Activated CD8-positive, alpha-beta memory T cell treated with anti-CD3 and anti-CD28 coated beads for 4 hours (primary cell): ENCODE data around the gene CLN6.
A peak's percentile ranks its signal among the peaks of the same experiment; 100 is the strongest.
"Not testable (repeated sequence)": the region's sequence is repeated elsewhere in the genome, so short reads cannot be mapped to it uniquely, and the experiment has no call there.

ENCODE experiments used
- DNase-seq, 2 donors: peaks; one replicate each; pipeline ENCODE4 v3.0.0-alpha.2; 2020; ENCODE audit warnings: low read depth in 2 of 2

CLN6 gene

DNA sequence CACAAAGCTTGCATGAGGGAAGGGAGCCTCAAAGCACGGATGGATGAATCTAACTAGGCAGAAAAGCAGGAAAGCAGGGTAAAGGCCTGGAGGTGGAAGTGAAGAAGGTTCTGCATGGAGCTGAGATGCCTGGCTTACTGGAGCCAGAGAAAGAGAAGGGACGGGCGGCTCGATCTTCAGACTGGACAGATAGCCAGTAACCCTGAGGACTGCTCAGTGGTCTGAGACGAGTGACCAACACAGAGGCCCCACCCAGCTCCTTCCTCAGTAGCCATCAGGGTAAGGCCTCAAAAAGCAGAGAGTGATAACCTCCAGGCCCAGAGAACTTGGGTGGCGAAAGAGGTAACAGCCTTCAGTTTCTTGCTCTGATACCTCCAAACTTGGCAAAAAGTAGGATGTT lies 6.4 kb downstream of the CLN6 start:
- no peak for DNase-seq

- not testable (repeated sequence) for DNase-seq
Measured at GRCh38 chr15:68222432-68222743, 7.1 kb downstream of the CLN6 start.

DNA sequence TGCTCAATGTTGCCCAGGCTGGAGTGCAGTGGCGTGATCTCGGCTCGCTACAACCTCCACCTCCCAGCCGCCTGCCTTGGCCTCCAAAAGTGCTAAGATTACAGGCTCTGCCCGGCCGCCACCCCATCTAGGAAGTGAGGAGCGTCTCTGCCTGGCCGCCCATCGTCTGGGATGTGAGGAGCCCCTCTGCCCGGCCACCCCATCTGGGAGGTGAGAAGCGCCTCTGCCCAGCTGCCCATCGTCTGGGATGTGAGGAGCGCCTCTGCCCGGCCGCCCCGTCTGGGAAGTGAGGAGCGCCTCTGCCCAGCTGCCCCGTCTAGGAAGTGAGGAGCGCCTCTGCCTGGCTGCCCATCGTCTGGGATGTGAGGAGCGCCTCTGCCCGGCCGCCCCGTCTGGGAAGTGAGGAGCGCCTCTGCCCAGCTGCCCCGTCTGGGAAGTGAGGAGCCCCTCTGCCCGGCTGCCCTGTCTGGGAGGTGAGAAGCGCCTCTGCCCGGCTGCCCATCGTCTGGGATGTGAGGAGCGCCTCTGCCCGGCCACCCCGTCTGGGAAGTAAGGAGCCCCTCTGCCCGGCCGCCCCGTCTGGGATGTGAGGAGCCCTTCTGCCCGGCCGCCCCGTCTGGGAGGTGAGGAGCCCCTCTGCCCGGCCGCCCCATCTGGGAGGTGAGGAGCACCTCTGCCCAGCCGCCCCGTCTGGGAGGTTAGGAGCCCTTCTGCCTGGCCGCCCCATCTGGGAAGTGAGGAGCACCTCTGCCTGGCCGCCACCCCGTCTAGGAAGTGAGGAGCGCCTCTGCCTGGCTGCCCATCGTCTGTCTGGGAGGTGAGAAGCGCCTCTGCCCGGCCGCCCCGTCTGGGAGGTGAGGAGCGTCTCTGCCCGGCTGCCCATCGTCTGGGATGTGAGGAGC lies 7.7 kb downstream of the CLN6 start:
- not testable (repeated sequence) for DNase-seq

DNA sequence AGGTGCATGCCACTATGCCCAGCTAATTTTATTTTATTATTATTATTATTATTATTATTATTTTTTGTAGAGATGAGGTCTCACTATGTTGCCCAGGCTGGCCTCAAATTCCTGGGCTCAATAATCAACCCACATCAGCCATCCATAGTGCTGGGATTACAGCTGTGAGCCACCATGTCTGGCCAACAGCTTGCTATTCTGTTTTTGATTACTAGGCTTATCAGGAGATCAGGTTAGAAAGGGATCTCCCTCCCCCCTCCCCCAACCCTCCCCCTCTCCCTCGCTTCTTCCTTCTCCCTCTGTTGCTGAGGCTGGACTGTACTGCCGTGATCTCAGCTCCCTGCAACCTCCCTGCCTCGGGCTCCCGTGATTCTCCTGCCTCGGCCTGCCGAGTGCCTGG lies 8.6 kb downstream of the CLN6 start:
- no peak for DNase-seq

- no peak for DNase-seq
Measured at GRCh38 chr15:68220489-68220888, 9.0 kb downstream of the CLN6 start.

DNA sequence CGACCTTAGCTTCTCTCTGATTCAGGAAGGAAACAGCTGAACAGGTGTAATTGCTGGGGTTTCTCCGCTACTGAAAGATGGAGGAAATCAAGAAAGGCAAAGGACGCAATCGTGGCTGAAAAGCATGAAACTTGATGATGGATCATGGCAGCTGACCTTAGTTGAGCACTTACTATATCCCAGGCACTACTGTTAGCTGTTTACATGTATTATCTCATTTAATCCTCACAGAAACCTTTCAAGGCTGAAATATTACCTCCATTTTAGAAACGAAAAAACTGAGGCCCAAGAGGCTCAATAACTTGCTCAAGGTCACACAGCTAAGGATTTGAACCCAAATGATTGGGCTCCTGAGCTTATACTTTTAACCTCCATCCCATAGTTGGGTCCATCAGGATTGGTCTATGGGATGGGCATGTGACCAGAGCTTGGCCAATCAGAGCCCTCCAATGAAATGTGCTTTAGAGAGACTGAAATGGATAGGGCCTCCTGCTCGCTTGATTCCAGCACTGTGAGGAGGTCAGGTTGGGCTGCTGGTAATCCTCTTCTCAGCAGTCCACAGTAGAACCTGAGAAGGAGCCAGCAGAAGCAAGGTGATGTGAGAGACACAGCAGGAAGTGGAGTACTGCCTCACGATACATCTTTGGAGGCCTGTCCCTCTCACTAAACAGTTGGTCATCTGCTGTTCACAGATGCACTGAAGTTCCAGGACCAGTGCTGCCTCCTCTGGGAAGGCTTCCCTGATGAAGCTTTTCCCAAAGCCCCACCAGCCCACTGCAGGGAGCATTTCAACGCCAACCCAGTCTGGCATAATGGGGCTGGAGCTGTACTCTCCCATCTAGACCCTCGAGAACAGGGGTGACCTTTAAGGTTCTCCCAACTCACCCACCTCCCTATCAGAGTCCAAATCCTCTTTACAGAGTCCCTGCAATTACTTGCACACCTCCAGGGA lies 10.4 kb downstream of the CLN6 start:
- DNase-seq, result no peak

- DNase-seq, result no peak
Measured at GRCh38 chr15:68218331-68218730, 11.2 kb downstream of the CLN6 start.

DNA sequence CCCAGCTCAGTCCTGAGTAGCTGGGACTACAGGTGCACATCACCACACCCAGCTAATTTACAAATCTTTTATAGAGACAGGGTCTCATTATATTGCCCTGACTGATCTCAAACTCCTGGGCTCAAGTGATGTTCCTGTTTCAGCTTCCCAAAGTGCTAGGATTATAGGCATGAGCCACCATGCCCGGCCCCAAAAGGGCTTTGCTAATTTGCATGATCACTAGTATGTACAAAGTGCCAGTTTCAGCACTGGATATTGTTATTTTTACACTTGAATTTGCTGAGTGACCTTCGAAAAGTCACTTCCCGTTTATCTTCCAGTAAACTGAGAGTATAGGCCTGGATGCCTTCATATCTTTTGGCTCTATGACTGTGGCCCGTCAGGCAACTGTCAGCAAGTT lies 12.2 kb downstream of the CLN6 start:
- no peak for DNase-seq

DNA sequence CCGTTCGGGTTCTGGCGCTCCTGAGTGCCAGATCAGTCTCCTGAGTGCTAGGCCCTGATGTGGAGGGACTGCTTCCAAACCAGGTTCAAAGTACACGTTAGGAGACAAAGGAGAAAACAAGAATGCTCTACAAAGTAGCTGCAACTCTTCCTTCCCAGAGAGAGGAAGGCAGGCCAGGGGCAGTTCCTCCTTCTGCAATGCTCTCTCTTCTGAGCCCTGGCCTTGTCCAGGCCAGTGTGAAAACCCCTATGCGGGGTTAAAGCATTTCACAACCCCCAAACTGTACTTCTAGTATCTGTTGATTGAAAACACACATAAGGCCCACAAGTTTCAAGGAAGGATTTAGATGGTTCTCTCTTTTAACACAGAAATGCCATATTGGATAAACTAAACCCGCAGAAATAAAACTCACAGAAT lies 14.7 kb downstream of the CLN6 start:
- no peak for DNase-seq

DNA sequence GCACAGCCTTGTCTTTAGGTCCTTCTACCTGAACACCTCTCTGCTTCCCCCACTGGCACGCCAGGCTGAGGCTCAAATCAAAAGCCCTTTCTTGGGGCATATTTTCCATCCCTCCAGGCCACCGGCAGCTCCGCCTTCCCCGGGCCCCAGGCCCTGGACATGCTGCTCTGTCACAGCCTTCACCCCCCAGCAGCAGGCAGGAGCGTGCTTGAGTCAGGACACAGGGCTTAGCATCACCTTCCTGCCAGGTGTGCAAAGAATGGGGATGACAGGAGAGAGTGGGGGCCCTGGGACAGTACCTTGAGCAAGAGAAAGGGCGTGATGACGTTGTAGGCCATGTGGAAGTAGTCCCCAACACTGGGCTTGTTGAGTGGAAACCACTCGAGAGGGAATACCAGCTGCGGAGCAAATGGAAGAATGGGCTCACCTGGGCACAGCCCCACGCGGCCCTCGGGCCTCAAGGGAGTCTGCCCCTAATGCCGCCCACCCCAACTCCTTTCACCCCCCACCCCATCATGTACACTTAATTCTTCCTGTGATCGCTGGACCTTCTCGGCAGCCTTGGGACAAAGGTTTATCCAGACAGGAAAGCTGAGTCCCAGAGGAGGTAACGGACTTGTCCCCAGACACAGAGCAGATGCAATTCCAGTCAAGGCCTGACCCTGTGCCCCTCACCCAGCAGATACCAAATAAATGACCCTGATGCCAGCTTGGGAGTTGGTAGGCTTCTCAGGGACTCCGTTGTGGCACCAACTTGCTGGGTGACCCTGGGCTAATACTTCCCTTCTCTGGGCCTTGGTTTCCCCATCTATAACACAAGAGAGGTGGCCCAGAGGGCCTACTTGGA lies 15.3 kb downstream of the CLN6 start:
- DNase-seq, result no peak

GRCh38 chr15:68213491-68213845 lies 16.1 kb downstream of the CLN6 start:
- not testable (repeated sequence) for DNase-seq

- DNase-seq, result no peak
Measured at GRCh38 chr15:68211656-68212320, 17.7 kb downstream of the CLN6 start.

GRCh38 chr15:68210821-68211655 lies 18.5 kb downstream of the CLN6 start:
- no peak for DNase-seq

DNA sequence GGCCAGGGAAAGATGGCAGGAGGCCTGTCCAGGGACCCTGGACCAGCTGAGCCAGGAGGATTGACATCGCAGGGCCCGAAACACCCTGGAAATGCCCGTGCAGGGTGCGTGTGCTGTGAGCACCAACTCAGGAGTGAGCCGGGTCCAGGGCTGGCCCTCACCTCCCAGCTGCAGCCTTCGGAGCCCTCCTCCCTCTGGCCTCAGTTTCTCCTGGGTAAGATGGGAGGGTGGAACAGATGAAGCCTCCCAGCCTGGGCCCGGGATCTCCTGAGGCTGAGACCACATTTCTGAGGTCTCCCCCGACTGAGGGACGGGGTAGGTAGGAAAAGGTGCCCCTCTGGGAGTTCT lies 19.1 kb downstream of the CLN6 start:
- DNase-seq, result no peak

- peak; percentile 21 to 23 for DNase-seq
Measured at GRCh38 chr15:68209735-68210408, 19.7 kb downstream of the CLN6 start.

DNA sequence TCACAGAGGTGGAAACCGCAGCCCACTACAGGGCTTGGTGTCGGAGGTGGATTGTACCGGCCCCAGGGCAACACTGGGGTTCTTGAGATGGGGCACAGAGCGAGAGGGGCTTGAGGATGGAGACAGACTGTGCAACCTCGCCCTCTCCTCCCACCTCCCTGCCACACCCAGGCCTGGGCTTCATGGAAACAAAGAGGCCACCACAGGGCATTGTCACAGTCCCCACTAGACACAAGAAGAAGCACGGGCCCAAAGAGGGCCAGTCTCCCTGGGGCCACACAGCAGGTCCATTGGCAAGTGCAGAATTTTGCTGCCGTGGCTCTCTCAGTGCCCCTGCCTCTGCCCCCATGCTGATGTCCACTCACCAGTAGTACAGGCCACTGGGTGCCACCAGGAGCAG lies 20.3 kb downstream of the CLN6 start:
- no peak for DNase-seq

GRCh38 chr15:68208636-68209240 lies 20.8 kb downstream of the CLN6 start:
- no peak for DNase-seq

GRCh38 chr15:68208136-68208535 lies 21.4 kb downstream of the CLN6 start:
- no peak for DNase-seq

- DNase-seq, result no peak
Measured at GRCh38 chr15:68207176-68207935, 22.2 kb downstream of the CLN6 start.
